GM04504 (cell line): Measurements from ENCODE around the gene TLX1.

Experiments used
- DNase-seq: peaks from one replicate; pipeline ENCODE4 v3.0.0-alpha.2; 2012; ENCODE audit warnings: low read depth

The TLX1 gene

GRCh38 chr10:101134299-101135127 lies 3.4 kb downstream of the TLX1 start:
- DNase-seq, result no peak

DNA sequence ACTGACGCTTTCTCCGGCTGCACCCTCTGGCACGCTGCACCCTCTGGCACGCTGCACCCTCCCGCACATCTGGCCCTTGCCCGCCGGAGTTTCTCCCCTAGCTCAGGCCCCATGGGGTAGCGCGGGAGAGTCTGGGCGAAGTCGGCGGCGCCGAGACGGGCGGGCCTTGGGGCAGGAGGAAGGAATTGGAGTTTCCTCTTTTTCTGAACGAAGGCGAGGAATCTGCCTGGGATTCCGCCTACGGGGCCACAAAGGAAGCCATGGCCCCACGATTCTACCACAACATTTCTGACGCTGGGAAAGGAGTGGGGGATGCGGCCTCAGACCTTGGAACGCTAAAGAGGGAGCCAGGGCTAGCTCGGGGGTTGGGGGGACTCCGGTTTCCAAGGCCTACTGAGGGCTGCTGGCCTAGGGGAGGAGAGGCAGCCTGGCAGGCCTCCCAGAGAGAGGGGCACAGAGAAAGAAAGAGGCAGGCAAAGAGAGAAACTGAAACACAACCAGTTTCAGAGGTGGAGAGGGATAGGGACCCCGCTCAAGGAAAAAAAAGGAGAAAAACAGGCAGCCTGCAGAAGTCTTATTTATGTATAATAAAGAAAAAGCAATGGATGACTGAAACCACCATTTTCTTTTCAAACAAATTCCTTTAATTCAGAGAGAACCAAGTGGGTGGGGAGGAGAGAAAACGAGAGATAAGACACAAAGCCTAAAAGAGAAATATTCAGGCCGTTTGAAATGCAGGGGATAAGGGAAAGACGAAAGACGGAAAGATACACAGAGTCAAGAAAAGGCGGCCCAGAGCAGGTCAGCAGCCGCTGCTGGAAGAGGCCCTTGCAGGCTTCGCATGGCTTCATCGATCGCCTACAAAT lies 4.3 kb downstream of the TLX1 start:
- DNase-seq, result no peak

GRCh38 chr10:101136007-101136707 lies 5.1 kb downstream of the TLX1 start:
- no peak for DNase-seq

- no peak for DNase-seq
Measured at GRCh38 chr10:101136708-101137121, 5.6 kb downstream of the TLX1 start.

GRCh38 chr10:101137271-101137670 lies 6.2 kb downstream of the TLX1 start:
- no peak for DNase-seq

DNA sequence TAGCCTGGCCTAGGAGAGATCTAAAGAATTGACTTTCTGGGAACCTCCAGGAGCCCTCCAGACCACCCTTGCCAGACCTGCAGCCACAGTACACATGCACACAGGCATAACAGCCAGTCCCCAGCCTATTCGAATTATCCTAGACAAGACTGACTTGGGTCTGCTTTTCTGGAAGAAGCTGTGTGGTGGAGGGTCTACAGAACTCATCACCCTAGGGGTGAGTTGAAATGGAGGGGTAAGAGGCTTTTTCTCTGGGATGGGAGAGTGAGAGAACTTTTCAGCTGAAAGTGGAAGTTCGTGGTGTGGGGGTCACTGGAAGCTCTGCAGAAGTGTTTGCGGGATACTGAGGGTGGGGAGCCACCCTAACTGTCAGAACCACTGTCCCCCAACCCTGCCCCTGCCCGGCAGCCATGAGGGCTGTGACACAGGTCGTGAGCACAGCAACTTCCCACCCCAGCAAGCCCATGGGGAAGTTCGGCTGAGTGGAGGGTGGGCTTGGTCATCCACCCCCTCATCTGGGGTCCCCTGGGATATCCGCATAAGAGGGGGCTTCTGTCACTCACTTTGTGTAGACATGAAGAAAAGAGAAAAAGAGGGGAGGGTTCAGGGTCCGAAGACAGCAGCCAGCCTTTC lies 7.8 kb downstream of the TLX1 start:
- DNase-seq, result no peak

GRCh38 chr10:101139421-101139911 lies 8.4 kb downstream of the TLX1 start:
- DNase-seq, result no peak

- DNase-seq, result no peak
Measured at GRCh38 chr10:101140084-101140949, 9.2 kb downstream of the TLX1 start.

- DNase-seq, result no peak
Measured at GRCh38 chr10:101140950-101141615, 10.0 kb downstream of the TLX1 start.

GRCh38 chr10:101141616-101142532 lies 10.8 kb downstream of the TLX1 start:
- DNase-seq, result peak; percentile 50

GRCh38 chr10:101142533-101143344 lies 11.6 kb downstream of the TLX1 start:
- no peak for DNase-seq

GRCh38 chr10:101143345-101143630 lies 12.2 kb downstream of the TLX1 start:
- no peak for DNase-seq

GRCh38 chr10:101144053-101144452 lies 13.0 kb downstream of the TLX1 start:
- no peak for DNase-seq

GRCh38 chr10:101145145-101145544 lies 14.0 kb downstream of the TLX1 start:
- DNase-seq, result no peak

- DNase-seq, result no peak
Measured at GRCh38 chr10:101145750-101146391, 14.8 kb downstream of the TLX1 start.

DNA sequence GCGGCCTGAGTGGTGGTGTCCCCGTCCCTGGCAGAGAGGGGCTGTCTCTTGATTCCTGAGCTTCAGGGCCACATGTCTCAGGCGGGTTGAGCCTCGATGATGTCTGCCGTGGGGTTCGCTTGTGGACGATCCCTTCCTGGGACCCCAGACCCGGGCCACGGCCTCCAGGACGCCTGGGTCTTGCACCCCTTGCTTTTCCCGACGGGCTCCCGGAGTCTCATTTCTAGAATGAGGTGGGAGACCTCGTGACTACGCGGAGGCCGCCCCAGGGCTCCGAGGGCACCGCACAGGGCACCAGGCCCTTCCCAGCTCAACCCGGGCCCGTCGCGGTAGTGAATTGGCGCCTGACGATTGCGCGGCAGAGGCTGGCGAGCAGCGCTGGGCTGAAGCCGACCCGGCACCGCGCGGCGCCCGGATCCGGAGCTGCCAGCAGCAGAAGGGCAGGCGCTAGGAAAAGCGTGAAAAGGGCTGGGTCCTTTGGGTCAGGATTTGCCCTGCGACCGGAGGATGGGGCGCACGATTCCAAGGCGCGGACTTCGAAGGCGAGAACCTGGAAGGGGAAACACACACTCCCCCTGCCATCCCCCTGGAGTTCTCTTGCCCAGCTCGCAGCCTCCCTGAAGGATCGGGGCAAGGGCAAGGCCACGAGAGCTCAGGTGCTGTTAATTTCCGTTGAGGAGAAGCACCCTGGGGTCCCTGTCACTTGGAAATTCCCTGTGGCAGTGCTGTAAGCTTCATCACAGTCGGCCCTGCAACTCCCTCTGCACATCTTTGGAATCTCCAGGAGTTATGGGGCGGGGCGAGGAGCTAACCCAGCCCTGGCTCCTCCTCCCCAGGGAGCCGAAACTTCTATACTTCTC lies 15.5 kb downstream of the TLX1 start:
- DNase-seq, result no peak

DNA sequence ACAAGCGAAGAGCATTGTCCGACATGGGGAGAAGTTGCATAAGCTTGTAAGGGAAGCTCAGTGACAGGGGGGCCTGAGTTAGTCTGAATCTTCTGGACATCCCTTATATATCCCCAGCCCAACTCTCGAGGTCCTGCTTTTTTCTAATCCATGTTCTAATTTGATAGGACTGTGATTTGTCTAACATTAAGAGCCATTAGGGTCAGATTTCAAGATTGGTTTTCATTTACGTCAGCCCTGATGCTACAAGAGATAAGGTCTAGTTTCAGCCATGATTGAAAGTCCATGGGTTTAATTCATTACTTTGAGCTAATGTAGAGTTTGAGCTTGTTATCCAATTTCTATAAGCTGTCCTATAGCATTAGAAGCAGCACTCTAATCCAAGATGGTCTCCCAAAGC lies 20.3 kb downstream of the TLX1 start:
- DNase-seq, result no peak
